HG03095 (cell line): Measurements from ENCODE around the gene EXOC3L4.

Experiments used
- ATAC-seq: cut with Tn5 transposase; IDR thresholded peaks from one replicate; pipeline ENCODE4 v1.9.1; 2021; ENCODE audit warnings: moderate library complexity; ENCODE audit not compliant: unreplicated experiment

The EXOC3L4 gene

DNA sequence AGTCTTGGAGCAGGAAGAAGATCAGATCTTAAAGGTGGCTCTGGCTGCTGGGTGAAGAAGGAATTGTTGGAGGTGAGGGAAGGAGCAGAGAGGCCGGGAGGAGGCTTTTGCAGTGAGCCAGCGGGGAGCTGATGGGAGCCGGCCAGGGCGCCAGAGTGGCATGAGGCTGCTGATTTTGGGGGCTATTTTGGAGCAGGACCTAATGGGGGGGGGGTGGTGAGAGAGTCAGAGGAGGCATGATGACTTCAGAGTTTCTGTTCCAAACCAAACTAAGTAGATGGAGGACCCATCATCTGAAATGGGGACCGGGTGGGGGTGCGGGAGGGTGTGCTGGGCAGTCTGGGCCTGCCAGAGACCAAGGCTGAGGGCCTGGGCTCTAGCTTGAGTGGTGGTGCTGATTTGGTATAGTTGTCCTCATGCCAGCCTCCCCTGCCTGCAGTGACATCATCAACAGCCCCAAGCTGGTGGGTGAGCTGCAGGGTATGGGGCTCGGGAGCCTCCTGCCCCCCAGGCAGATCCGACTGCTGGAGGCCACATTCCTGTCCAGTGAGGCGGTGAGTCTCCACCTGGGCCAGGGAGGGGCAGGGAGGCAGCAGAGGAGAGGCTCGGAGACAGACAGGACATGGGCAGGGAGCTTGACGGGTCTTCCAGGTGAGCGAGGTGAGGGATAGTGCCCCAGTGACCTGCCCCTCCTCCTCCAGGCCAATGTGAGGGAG is 34.9 kb downstream of the EXOC3L4 start:
- no peak for ATAC-seq

GRCh38 chr14:103130017-103130764 is 35.7 kb downstream of the EXOC3L4 start:
- no peak for ATAC-seq

DNA sequence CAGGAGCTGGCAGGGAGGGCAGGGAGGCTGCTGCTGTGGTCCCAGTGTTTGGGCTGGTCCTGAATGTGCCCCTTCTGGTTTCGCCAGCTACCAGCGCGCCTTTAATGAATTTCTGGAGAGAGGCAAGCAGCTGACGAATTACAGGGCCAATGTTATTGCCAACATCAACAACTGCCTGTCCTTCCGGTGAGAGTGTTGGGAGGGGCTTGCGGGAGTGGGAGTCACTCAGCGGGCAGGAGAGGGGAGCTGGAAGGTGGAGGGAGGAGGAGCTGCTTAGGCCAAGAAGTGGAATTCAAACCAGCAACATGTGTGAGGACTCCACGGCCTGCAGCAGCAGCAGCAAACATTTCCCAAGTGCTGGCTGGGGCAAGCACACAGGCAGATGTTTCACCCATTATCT is 36.4 kb downstream of the EXOC3L4 start:
- no peak for ATAC-seq

- no peak for ATAC-seq
Measured at GRCh38 chr14:103131580-103131979, 37.1 kb downstream of the EXOC3L4 start.

DNA sequence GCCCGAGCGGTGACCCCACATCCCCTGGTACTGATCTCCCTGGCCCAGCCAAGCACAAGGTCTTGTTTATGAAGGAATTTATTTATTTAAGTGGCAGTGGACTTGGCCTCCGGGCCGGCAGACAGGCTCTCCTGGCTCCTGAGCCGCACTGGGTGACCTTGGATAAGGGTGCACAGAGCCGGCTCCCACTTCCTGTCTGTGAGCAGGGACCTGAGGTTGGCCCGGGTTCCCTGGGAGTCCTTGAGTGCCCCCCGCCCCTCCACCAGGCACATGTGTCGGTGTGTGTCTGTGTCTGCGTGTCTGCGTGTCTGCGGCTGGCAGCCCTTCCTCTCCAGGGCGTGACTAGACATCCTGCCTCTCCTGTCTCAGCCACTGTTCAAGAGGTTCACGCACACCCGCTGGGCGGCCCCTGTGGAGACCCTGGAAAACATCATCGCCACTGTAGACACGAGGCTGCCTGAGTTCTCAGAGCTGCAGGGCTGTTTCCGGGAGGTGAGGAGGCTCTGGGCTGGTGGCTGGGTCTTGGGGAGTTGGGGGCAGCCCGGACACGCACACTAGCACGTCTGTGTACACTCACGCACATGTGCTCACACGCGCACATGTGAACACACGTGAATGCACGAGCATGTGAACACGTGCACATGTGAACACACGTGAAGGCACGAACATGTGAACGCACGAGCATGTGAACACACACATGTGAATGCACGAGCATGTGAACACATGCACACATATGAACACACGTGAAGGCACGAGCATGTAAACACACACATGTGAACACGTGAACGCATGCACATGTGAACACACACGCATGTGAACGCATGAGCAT is 38.1 kb downstream of the EXOC3L4 start:
- no peak for ATAC-seq

DNA sequence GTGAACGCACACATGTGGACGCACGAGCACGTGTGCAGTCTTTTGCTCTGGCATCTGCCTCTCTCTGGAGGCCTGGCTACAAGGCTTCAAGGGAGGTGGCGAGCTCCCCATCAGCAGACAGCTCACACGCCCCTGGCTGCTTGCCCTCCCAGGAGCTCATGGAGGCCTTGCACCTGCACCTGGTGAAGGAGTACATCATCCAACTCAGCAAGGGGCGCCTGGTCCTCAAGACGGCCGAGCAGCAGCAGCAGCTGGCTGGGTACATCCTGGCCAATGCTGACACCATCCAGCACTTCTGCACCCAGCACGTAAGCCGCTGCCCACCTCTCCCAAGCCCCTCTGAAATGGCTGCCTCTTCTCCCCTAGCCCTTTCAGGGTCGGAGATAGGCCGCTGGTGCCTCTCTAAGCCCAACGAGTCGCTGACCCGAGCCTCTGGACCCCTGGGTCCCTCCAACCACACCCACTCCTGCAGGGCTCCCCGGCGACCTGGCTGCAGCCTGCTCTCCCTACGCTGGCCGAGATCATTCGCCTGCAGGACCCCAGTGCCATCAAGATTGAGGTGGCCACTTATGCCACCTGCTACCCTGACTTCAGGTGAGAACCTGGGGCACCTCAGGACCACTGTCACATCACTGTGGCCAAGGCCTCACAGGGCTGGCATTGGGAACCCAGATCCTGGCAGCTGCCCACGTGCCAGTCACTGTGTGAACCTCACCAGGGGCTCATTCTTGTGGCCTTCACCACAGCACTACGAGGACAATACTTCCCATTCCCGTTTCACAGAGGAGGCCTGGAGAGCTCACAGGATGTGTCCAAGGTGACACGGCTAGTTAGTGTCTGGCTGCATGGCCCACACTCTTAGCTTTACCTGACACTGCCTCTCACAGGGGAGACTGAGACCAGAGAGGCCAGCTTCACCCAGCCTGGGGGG is 39.0 kb downstream of the EXOC3L4 start:
- no peak for ATAC-seq

DNA sequence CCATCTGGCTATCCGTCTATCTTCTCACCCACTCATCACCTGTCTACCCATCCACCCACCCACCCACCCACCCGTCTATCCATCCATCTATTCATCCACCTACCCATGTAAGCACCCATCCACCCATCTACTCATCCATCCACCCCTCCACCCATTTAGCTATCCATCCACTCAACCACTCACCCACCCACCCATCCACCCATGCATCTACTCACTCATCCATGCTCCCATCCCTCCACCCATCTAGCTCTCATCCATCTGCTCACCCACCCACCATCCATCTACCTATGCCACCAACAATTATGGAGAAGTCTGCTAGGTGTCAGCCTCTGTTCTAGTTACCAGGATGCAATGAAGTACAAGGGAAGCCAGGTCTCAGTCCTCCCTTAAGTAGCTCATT is 39.9 kb downstream of the EXOC3L4 start:
- ATAC-seq, result no peak

GRCh38 chr14:103134919-103135318 is 40.4 kb downstream of the EXOC3L4 start:
- ATAC-seq, result no peak

DNA sequence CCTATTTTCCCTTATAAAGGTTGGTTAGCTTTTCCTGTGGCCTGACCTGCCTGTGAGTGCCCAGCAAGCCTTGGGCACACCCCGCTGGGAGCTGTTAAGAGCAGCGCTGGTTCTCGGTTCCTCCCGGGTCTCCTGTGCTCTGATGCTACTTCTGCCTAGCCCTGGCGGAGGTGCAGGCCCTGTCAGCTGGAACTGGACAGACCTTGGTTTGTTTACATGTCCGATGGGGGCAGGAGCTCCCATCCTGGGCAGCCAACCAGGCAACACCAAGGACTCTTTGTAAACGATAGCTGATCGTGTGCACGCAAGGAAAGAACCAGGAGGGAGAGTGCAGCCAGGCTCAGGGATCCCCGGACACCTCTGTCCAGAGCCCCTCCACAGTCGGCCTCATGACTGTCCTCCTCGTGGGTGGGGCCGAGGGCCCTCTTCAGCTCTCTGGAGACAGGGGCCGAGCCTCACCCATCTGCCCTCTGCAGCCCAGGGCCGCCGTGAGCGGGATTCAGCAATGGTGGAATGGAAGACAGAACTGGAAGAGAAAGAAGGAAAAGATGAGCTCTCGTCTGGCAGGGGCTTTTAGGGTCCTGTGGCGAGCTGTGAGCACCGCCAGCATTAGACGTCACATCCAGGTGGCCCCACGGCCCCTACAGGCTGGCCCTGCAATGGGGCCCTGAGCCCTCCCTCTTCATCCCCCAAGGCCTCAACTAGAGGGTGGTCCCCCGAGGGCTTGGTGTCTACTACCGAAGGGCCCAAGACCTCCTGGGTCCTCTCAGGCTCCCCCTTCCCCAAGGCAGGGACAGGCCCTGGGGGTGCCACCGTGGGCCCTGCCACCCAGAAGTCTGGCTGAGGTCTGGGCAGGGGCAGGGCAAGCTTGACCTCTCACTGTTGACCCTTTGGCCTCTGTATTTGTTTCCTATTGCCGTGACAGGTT is 41.1 kb downstream of the EXOC3L4 start:
- ATAC-seq, result no peak

DNA sequence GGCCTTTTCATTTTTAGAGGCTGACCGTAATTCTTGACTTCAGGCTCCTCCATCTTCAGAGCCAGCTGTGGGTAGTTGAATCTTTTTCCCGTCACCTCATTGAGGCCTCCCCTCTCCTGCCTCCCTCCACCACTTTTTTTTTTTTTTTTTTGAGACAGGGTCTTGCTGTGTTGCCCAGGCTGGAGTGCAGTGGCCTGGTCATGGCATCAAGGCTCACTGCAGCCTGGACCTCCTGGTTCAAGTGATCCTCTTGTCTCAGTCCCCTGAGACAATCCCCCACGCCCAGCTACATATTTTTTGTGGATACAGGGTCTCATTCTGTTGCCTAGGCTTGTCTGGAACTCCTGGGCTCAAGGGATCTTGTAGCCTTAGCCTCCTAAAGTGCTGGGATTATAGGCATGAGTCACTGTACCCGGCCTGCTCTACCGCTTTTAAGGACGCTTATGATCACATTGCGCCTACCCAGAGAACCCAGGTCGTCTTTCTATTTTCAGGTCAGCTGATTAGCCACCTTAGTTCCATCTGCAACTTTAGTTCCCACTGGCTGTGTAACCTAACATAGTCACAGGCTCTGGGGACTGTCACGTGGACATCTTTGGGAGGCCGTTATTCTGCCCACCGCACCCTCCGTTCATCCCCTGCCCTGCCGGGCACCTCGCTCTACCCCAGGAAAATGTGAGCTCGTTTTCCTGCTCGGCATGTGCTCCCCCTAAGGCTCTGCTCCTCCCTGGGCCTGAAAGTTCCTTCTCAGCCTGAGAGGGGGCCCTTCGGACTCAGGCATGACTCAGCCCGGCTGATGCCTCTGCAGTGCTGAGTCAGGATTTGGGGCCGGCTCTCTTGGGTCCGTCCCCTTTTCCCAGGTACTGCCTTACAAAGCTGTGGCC is 42.1 kb downstream of the EXOC3L4 start:
- ATAC-seq, result no peak

DNA sequence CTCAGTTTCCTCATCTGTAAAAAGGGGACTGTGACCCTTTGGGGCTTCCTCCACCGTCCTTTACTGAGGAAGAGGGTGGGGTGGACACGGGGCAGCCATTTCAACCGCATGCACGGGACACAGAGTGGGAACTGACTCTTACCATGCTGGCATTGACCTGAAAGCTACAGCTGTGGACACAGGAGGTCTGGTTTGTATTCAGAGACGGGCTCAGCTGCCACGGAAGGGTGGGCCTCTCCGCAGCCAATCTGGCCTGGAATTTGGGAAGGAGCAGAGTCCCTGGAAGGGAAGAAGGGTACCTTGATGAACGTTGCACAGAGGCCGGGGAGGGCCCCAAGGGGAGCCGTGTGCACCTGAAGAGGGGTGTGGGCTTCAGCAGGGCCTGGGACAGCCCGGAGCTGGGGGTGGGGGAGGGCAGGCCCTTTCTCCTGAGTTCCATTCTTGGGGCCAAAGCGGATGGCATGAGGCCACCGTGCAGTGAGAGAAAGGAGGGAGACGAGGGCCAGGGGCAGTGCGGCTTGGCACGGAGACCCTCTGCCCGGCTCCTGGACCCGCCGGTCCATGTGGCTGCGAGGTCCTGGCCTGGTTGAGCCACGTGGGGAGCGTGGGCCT is 43.3 kb downstream of the EXOC3L4 start:
- no peak for ATAC-seq

- no peak for ATAC-seq
Measured at GRCh38 chr14:103138301-103139131, 44.0 kb downstream of the EXOC3L4 start.

- ATAC-seq, result no peak
Measured at GRCh38 chr14:103139132-103140025, 44.9 kb downstream of the EXOC3L4 start.

DNA sequence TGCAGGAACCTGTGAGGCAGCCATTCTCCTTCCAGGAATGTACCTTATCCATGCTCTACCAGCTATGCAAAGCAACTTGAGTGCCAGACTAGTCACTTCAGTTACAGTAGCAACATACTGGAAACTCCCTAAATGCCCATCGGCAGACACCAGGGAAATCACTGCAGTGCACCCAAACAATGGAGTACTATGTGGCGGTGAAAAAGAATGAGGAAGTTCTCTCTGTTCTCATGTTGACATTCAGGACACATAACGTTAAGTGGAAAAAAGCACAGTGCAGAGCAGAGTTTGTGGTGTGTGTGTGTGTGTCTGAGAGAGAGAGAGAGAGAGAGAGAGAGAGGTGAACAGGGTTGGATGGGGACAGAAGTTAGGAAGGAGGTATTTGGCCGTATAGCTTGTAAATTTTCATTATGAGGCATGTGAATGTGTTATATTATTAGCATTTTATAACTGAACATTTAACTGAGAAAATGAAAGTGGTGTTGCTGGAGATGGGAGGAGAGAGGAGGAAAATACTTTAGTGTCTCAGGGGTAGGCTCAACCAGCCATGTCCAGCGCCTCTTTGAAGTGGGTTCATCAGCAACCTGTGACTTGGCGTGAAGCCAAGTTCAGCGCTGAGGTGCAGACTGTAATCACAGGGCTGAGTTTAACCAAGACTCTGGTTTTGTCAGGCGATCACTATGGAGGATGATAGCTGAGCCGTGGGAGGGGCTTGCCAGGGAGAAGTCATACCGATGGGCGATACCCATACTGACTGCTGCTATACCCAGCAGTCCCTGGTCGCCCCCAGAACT is 46.0 kb downstream of the EXOC3L4 start:
- peak; percentile 61 for ATAC-seq

- no peak for ATAC-seq
Measured at GRCh38 chr14:103141117-103141796, 46.7 kb downstream of the EXOC3L4 start.
